ELR (cell line): ENCODE data around the gene SLC7A11.

Experiments used
- DNase-seq: peaks from one replicate; pipeline ENCODE4 v3.0.0-alpha.2; 2015; ENCODE audit warnings: low read depth

The SLC7A11 gene

DNA sequence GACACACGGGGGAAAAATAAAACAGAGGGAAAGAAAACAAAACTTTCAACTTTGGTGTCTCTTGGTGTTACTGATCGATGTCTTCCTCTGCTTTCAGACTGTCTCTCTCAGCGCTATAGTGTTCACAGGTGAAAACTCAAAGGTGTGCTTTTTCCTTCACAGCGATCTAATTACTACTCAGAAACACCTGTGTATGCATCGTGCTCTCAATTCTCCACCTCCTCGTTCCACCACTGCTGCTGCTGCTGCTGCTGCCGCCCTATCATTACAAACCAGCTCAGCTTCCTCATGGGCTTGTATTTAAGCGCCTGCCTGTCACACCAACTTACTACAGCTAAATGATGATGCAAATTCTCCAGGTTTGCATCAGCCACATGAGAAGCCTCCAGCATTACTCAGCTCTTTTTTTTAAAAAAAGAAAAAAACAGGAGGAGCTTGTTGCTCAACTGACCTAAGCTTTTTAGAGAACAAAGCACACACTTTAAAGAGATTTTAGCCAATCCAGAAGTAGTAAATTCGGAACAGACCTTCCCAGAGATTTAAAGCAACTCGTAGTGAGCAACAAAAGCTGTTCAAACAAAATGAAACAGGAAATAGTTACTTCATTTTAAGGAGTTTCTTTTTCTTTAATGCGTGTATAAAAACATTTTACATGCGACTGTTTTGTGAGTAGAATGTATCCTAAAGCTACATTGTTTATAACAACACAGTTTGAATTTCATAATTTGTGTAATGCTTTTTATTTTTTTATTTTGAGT is at the start of gene SLC7A11:
Gene SLC7A11, minus strand, starts transcription at position 274 of the 758 bp plus-strand sequence. CDS start 280 bp downstream, outside the sequence.
- DNase-seq = peak; percentile 99

DNA sequence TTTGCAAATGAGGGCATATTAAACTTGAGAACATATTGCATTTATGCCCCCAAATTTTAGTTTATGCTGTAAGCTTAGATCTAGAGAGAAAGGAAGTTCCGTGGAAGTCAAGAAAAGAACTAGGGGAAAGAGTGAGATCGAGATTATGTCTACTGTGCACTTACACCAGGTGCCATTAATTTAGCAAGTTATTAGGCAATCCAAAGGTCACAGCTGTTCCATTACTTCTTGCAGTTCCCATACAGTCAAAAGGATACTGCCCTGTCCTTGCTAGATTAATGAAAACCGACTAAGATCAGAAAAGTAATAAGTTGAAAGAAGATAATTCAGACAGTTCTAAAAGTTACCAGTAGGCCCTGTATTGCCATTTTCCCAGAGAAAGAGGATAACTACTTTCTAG is 49.3 kb upstream of the SLC7A11 start:
- no peak for DNase-seq

GRCh38 chr4:138290805-138291204 is 48.7 kb upstream of the SLC7A11 start:
- DNase-seq = no peak

DNA sequence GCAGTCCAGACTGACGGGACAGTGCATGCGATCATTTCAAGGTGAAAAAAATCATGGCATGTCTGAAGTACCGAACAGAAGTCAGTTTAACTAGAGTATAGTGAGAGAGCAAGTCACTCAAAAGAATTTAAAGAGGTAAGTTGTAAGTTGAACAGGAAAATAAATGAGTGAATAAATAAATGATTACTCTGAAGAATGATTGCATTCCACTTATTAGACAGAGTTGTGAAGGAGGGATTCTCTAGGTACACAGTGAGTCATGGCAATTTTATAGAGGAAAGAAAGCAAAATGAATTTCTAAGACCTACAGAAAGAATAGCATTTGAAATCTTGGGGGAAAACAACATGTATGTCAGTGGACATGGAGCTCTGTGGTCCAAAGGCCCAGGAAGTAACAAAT is 37.1 kb upstream of the SLC7A11 start:
- DNase-seq = no peak

DNA sequence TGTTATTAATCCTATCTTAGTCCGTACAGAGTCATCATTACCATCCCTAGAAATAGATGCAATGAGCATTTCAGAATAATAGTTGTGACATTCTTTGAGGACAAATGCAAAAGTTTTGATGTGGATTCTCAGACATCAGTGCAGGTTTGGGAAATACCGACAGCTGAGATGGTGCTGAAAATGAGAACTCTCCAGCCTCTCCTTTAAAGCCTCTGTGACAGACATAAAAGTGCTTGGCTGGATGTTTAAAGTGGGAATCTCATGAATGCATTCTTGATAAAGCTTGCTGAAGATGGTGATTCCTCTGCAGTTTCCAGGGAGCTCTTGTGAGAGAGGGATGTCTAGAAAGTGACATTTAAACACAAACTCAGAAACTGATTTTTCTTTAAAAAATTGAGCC is 35.0 kb upstream of the SLC7A11 start:
- no peak for DNase-seq

DNA sequence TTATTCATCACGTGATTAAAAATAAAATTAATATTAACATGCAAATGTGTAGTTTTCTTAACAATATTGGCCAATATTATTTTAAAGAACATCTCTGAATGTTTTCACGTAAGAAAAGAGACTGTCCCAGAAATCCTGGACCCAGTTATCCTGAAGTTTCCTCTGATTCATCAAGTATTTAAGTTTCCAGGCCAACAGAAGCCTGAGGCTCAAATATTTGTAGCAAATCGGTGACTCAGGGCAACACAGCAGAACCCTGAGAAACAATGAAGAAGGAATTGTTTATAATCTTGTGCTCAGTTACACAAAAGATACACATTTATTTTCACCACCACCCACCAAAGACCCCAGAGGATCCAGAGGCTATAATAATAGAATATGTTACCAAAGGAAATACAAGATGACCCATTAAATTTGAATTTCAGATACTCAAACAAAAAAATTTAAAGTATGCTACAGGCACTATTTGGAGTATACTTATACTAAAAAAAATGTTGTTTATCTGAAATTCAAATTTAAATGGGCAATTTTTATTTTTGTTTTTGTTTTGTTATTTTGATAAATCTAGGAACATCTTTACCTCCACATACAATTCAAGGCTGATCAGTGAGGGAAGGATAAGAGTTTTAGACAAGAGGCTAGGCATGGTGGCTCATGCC is 33.9 kb upstream of the SLC7A11 start:
- DNase-seq = peak; percentile 92

GRCh38 chr4:138275216-138275615 is 33.1 kb upstream of the SLC7A11 start:
- DNase-seq = no peak

DNA sequence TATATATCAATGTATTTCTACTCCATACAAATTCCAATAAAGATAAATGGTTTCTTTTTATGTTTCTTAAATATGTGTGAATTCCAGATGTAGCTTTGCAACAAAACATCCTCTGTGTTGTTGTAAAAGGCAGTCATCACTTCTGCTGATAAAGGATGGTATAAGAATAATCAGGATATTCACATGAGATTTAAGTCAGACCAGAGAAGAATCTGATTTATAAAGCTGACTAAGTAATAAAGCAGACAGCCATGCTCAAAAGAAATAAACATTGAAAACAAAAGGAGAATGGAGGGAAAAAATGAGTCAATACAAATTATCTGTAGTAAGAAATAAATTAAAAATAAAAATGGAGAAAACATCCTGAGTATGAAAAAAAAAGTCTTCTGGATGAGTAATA is 27.0 kb upstream of the SLC7A11 start:
- peak; percentile 26 for DNase-seq

GRCh38 chr4:138267835-138268234 is 25.7 kb upstream of the SLC7A11 start:
- DNase-seq = no peak

- no peak for DNase-seq
Measured at GRCh38 chr4:138266948-138267347, 24.8 kb upstream of the SLC7A11 start.

DNA sequence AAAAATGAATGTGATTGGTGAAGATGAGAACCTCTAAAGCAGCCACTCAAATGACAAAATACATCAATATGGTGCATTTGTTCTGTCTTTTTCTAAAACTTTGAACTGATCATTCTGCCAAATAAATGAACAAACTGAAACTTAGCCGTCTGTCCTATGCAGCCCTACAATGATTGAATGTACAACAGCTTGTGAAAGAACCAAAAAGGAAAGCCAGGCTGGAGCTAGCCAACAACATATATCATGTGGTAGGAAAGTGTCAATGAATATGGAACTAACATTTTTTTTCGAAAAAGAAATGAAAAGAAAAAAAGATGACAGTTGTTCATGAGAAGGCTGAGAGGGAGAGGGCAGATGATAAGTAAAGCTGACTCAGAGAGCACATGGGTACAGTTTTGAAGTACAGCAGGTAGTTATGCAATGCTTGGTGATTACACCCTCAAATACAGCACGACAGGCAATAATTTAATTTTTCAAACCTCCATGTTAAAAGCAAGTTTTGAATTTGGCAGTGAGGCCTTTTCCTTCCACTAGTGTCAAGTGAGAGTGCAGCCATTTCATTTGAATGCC is 21.2 kb upstream of the SLC7A11 start:
- DNase-seq = peak; percentile 35

GRCh38 chr4:138262469-138262868 is 20.3 kb upstream of the SLC7A11 start:
- no peak for DNase-seq

DNA sequence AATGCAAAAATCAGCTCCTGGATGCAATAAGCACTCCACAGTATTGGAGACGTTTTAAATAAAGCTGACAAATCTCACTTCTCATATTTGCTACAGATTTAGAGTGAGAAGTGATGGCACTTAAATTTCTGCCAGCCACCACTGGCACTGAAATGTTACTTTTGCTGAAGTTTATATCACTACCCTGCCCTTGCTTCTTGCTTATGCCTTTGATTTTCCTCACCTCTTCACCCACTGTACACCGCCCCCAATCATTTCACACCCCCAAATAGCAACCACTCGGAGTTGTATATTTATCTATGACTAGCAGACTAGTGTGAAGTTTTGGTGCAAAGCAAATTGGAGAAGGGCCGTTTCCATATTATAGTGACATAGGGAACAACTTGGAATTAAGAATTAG is 19.9 kb upstream of the SLC7A11 start:
- DNase-seq = no peak

- DNase-seq = peak; percentile 78
Measured at GRCh38 chr4:138259824-138260223, 17.7 kb upstream of the SLC7A11 start.

DNA sequence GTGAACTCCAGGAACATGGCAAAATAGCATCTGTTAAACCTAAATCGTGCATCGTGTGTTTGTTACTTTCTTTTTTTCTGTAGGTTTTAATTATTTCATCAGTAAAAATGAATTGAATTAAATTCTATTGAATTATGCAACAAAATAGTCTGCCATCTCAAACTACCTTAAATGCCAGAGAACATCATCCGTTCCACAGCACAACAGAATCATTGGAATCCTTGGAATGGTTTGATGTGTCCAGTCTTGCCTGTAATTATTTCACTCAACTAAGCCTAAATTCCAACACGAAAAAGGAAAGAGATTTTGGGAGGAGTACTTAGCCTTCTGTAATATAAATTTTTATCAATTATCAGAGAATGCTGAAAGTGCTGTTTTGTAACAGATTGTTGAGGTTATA is 17.1 kb upstream of the SLC7A11 start:
- DNase-seq = no peak

DNA sequence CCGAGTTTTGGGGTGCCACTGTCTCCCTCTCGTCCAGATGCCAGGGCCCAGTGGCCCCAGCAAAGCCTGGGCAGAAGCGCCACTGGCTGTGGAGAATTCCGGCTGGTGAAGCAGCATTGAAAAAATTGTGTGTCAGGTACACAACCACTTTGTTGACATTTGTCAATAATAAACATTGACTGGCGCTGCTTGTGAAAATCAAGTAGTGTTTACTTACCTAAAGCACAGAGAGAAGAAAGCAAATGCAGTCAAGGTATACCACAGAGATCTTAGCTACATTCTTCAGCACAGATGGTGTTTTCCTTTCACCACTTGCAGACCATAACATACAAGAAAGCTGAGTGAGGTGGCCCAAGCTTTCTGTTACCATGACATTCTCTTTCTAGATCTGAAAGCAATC is 14.5 kb upstream of the SLC7A11 start:
- DNase-seq = no peak

DNA sequence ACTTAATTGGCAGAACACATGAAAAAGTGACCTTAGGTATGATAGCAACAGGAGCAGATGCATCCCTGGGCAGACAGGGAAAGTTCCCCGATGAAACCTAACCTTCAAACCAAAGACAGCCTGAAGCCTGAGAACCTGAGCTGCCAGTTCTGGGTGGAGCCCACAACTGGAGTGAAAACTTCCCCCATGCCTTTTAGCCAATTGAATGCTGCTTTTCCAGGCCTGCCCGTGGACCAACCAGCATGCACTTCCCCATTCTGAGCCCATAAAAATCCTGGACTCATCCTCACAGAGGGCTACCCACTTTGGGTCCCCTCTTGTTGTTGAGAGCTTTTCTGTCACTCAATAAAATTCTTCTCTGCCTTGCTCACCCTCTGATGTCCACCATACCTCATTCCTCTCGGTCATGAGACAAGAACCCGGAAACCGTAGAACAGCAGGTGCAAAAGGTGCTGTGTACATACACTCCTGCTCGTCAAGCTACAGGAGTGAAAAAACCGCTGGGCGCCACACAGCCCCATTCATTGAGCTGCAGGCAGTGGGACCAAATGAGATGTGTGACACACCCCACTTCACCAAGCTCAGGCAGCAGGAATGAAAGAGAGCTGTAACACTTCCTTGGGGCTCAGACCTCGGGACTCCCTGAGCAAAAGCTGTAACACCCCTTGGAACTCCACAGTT is 13.9 kb upstream of the SLC7A11 start:
- DNase-seq = no peak

- peak; percentile 71 for DNase-seq
Measured at GRCh38 chr4:138252551-138252950, 10.4 kb upstream of the SLC7A11 start.

- peak; percentile 42 for DNase-seq
Measured at GRCh38 chr4:138251938-138252337, 9.8 kb upstream of the SLC7A11 start.

- no peak for DNase-seq
Measured at GRCh38 chr4:138249132-138249531, 7.0 kb upstream of the SLC7A11 start.

- no peak for DNase-seq
Measured at GRCh38 chr4:138248058-138248457, 5.9 kb upstream of the SLC7A11 start.

DNA sequence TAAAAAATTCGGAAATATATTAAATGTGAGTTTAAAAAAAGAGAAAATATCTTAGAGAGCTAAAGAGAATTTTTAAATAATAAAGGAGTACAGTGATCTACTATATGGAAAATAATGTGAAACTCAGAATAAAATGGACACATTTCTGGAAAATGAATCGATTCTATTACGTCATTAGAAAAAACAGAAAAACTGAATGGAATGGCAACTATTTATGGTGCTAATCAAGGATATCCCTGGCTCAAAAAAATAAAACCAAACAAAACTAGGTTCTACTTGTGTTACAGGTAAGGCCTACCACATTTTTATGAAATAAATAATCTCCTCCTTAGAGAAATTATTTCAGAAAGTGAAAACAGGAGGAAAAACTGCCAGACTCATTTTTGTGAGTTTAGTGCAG is 5.5 kb upstream of the SLC7A11 start:
- no peak for DNase-seq

DNA sequence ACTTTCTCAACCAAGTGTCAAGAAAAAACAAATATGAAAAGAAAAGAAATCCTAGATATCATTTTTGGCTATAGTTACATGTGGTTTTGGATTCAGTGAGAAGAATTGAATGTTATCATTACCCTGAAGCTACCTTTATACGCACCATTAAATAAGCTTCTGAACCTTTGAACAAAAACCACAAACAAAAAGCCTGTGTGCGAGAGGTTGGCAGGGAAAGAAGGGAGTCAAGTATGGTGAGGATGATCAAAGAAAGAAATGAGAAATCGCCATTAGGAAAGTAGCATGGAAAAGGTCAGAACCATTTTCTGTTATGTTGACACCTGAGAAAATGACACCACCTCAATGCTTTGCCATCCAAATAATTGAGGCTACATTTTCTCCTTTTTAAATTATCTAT is 1.2 kb upstream of the SLC7A11 start:
- DNase-seq = no peak
